Putamen (tissue), 1 donor: ENCODE measurements around the gene TRIM4.
"Not testable (repeated sequence)": the region's sequence is repeated elsewhere in the genome, so short reads cannot be mapped to it uniquely, and the experiment has no call there.

Experiments used
- DNase-seq: peaks from one replicate; pipeline ENCODE4 v3.0.0-alpha.2; 2016; ENCODE audit warnings: low spot score

The TRIM4 gene

DNA sequence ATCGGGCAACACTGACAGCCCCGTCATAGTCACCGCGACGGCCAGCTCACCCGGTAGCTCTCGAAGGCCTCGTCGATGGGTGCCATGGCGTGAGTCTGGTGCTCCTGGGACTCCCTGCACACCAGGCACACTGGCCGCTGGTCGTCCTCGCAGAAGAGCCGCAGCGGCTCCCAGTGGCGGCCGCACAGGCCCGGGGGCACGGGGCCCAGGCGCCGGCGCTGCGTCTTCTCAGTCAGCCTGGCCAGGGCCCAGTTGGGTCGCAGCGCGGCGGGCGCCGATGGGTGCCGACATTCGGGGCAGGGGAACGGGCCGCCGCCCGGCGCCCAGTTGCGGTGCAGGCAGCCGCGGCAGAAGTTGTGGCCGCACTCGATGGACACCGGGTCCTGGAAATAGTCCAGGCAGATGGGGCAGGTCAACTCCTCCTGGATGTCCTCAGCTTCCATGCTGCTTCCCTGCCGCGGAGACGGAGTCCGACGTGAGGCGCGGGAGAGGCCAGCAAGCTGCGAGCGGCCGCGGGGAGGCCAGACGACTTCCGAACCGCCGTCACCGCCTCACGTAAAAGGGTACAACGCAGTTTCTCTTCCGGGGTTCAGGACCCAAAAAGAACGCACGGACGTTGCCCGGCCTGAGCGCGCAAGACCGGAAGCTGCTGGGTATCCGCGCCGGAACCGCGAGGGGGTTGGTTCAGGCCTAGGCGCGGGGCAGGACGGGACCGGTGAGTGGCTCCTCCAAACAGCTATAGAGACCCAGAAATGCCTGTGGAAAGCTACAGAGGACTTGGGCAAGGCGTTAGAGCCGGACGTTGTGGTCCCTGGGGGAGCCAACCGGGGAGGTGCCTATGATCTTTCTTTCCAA lies at the start of gene TRIM4:
TRIM4 (minus strand) TSS at position 572 of the 855 bp plus-strand sequence; CDS start at position 443, 129 bp downstream.
- DNase-seq = peak; percentile 93

DNA sequence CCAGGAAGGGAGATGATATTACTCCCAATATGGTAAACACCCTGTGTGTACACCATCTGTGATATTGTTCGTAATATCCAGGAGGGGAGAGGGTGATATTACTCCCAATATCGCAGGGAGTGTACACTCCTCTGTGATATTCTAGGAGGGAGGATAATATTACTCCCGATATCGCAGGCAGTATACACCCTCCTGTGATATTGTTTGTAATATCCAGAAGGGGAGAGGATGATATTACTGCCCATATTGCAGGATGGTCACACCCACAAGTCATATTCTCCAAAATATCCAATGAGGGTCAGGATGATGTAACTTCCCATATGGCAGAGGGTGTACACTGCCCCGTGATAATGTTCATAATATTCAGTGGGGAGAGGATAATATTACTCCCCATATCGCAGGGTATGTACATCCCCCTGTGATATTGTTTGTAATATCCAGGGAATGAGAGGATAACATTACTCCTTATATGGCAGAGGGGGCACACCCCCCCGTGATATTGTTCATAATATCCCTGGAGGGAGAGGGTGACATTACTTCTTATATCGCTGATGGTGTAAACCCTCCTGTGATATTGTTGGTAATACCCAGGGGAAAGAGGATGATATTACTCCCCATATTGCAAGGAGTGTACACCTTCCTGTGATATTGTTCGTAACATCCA lies 39.4 kb upstream of the TRIM4 start:
- DNase-seq = no peak

- DNase-seq = no peak
Observed at GRCh38 chr7:99955247-99955646, 35.9 kb upstream of the TRIM4 start.

- DNase-seq = not testable (repeated sequence)
Observed at GRCh38 chr7:99954643-99955042, 35.3 kb upstream of the TRIM4 start.

DNA sequence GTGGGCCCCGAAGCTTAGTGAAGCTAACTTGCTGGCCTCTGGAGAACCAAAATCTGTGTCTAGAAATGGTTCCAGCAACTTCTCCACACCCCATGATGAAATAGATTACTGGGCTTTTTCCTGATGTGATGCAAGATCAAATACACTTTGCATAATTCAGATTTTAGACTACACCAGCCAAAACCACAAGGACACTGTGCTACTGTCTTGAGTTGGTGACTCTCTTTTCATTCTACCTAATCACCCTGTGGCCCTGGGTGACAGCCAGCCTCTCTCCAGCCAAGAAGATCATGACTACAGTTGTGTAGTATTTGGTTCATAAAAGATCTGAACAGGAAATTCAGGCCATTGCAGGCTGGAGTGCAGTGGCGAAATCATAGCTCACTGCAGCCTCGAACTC lies 34.3 kb upstream of the TRIM4 start:
- DNase-seq = no peak

DNA sequence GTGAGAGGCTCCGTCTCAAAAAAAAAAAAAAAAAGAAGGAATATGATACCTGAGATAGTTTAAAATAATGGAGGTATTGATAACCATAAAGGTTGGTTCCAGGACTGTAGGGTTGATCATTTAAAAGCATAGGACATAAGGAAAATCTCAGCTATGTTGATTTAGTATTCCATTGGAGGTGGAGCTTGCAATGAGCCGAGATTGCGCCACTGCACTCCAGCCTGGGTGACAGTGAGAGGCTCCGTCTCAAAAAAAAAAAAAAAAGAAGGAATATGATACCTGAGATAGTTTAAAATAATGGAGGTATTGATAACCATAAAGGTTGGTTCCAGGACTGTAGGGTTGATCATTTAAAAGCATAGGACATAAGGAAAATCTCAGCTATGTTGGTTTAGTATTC lies 33.3 kb upstream of the TRIM4 start:
- DNase-seq = not testable (repeated sequence)

DNA sequence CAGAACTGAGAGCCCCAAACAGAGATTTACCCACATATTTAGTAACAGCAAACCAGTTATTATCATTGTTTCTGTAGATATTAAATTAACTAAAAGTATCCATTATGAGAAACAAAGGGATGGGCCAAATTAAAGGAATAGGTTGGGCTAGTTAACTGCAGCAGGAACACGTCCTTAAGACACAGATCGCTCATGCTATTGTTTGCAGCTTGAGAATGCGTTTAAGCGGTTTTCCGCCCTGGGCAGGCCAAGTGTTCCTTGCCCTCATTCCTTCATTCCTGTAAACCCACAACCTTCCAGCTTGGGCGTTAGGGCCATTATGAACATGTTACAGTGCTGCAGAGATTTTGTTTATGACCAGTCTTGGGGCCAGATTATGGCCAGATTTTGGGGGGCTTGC lies 31.5 kb upstream of the TRIM4 start:
- DNase-seq = not testable (repeated sequence)

- no peak for DNase-seq
Observed at GRCh38 chr7:99949645-99950228, 30.4 kb upstream of the TRIM4 start.

GRCh38 chr7:99947608-99948007 lies 28.3 kb upstream of the TRIM4 start:
- DNase-seq = no peak

DNA sequence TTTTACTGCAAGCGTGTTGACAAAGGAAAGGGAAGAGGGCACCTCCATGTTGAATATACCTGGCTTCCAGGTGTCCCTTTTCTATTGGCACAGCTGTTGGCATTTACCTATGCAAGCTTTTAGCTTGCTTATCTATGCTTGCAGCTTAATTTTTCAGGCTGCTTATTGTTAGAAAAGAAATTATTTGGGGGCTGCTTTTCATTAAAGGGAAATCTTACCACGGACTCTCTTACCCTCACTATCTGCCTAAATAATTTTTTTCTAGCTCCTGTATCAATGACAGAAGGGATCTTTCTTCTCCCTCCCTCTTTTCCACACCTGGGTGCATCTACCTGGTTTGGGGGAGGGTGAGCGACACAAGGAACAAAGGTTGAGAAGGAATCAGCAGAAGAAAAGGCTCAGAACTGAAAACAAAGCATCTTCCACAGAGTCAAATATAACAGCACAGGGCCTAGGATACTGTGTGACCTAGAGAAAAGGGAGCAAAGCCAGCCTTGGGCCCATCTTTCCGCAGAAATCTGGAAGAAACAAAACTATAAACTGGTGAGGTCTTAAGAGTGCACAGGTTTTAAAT lies 25.3 kb upstream of the TRIM4 start:
- no peak for DNase-seq

GRCh38 chr7:99943641-99944496 lies 24.5 kb upstream of the TRIM4 start:
- no peak for DNase-seq

DNA sequence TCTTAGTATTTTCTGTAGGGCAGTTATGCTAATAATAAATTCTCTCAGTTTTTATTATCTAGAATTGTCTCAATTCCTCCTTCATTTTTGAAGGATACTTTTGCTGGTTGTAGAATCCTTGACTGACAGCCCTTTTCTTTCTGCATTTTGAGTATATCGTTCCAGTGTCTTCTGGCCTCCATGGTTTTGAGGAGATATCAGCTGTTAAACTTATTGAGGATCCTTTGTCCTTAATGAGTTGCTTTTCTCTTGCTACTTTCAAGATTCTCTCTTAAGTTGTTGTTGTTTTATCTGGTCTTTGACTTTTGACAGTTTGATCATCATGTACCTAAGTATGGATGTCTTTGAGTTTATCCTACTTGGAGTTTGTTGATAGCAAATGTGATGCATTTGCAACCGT lies 19.0 kb upstream of the TRIM4 start:
- DNase-seq = no peak

GRCh38 chr7:99935009-99935408 lies 15.7 kb upstream of the TRIM4 start:
- DNase-seq = not testable (repeated sequence)

DNA sequence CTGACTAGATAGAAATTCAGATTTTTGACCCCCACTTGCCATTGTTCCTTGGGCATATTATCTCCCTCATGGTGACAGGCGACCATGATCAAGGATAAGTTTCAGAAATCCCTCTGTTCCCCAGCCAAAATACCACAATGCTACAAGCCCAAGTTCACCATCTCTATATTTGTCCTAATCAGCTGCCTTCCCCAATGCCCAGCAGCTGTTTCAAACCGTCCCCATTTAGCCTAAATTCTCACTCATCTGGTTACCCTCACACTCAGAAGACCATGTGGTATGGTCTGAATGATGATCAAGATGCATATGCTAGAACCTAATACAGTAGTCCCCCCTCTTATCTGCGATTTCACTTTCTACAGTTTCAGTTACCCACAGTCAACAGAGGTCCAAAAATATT lies 11.0 kb upstream of the TRIM4 start:
- DNase-seq = no peak

DNA sequence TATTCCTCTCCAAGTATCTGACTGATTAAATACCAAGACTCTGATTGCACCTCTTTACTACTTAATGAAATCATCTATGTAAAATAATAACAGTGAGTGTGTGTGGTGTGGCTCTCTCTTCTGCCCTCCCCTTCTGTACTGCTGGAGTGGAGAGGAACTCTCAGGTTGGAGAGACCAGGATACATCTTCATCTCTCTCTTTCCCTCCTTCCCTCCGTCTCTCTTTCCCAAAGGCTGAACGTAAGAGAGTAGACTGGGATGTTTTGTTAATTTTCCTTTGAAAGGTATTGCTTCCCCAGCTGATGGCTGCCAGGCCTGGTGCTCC lies 10.4 kb upstream of the TRIM4 start:
- no peak for DNase-seq

- peak; percentile 24 for DNase-seq
Observed at GRCh38 chr7:99928994-99929729, 9.8 kb upstream of the TRIM4 start, which contains the start of gene GJC3. TSS of gene GJC3 (minus strand) at chr7:99929620. CDS start at chr7:99929620, 0 bp downstream.

DNA sequence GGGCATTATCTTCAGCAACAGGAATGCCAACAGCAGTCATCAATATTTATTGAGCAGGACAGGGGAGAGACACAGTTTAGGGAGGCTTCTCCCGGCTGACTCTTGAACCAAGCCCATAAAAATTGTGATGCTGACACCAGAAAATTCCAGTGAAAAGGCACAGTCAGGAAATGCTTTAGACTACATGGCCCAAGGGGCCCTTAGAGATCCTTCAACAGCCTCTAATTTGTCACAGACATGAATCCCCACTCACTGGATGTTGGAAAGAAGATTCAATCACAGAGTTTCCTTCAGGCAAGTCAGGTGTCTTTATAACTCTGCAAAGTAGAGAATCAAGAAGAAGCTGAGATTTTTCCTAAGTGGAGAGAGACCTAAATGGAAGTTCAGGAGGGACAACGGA lies 8.9 kb upstream of the TRIM4 start:
- DNase-seq = no peak

GRCh38 chr7:99927536-99927935 lies 8.2 kb upstream of the TRIM4 start:
- DNase-seq = no peak

- no peak for DNase-seq
Observed at GRCh38 chr7:99926321-99926720, 7.0 kb upstream of the TRIM4 start.

DNA sequence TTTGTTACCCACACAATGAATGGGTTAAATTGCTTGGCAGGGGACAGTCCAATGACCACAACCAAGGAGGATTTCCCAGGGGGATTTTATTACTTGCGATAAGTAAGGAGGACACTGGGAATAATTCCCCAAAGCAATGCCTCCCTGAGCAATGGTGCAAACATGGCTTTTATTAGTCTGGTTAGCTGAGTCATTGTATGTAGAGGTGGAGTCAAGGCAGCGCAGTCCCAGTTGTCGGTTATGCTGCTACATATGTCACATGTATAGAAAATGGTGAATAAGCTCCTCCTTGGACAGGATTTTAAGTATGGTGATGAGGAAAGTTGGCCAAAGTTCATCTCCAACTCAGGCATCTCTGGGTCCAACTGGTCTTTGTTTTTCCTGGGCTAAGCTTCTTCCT lies 3.9 kb upstream of the TRIM4 start:
- DNase-seq = no peak

DNA sequence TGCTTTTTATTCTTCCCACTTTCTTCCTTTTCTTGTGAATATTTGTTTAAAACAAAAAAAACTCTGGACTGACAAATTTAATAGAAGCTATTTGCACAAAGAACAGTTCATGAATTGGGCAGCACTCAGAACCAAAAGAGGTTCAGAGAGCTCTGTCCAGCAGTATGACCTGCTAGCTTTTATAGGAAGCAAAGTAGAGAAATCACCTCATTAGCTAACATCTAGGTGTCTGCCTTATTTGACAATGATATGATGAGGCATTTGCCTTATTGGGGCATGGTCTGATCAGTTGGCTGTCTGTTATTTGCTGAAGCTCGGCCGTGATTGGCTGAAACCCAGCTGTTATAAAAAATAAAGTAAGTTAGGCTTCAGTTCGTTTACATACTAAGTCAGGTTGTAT lies 819 bp upstream of the TRIM4 start:
- DNase-seq = no peak
